ENCODE measurements around the gene SMCR8. TPM values are rescaled to one million over a fixed set of nuclear protein-coding genes. Genes with fewer than 3 reads are reported as not detected.

Gene SMCR8
- total and polyA plus RNA-seq, 2 of the 13 experiments (the other 11 are each of a cell fraction or from before 2014, with no cell fraction given) = 7.6 to 11.8 TPM

- TF ChIP-seq ZBTB8A (CRISPR knock-in tag; IDR thresholded peaks at IDR 0.05; ENCODE audit: borderline replicate concordance, low read depth) = 0 out of 2 replicates have a peak, but pooled peaks have one; percentile 42
- no peak for TF ChIP-seq AFF4 (CRISPR knock-in tag; IDR thresholded peaks at IDR 0.05)
- no peak for TF ChIP-seq ZNF251 (CRISPR knock-in tag; IDR thresholded peaks at IDR 0.05)
- no peak for TF ChIP-seq NFKBIZ (CRISPR knock-in tag; IDR thresholded peaks at IDR 0.05)
- no peak for TF ChIP-seq ZFP36 (IDR thresholded peaks at IDR 0.05; ENCODE audit: borderline replicate concordance, low read depth, low read length, partially characterized antibody)
- no peak for TF ChIP-seq TP53 (CRISPR knock-in tag; conservative IDR thresholded peaks at IDR 0.05)
- TF ChIP-seq MZF1 (CRISPR knock-in tag; IDR thresholded peaks at IDR 0.05; ENCODE audit: borderline replicate concordance) = peak; percentile 20; the same call in 1 of the 2 replicates
- no peak; the same call in 1 of the 2 replicates for TF ChIP-seq SRY (CRISPR knock-in tag; IDR thresholded peaks at IDR 0.05)
- TF ChIP-seq AKAP8 (CRISPR knock-in tag; IDR thresholded peaks at IDR 0.05) = 0 out of 2 replicates have a peak, but pooled peaks have one; percentile 23
- peak; percentile 54 for TF ChIP-seq RAD21 (CRISPR knock-in tag; IDR thresholded peaks at IDR 0.05)
- TF ChIP-seq SIN3A (IDR thresholded peaks at IDR 0.05; ENCODE audit: borderline replicate concordance, low read depth, low read length) = peak; percentile 39
- TF ChIP-seq SNAI1 (CRISPR knock-in tag; IDR thresholded peaks at IDR 0.05; ENCODE audit: borderline replicate concordance) = 0 out of 2 replicates have a peak, but pooled peaks have one; percentile 55
- TF ChIP-seq HDAC2 (CRISPR knock-in tag; IDR thresholded peaks at IDR 0.05) = peak; percentile 84
- no peak; the same call in 1 of the 2 replicates for TF ChIP-seq GFI1 (CRISPR knock-in tag; IDR thresholded peaks at IDR 0.05; ENCODE audit: borderline replicate concordance)
- no peak for TF ChIP-seq HOXA9 (CRISPR knock-in tag; IDR thresholded peaks at IDR 0.05; ENCODE audit: borderline replicate concordance)
- TF ChIP-seq PCBP1 (IDR thresholded peaks at IDR 0.05; ENCODE audit: borderline replicate concordance, low read depth, low read length) = peak; percentile 70; the same call in 1 of the 2 replicates
- TF ChIP-seq FLYWCH1 (CRISPR knock-in tag; IDR thresholded peaks at IDR 0.05) = no peak
- TF ChIP-seq ZZZ3 (CRISPR knock-in tag; IDR thresholded peaks at IDR 0.05; ENCODE audit: borderline replicate concordance) = no peak
- TF ChIP-seq ZFP36L1 (CRISPR knock-in tag; IDR thresholded peaks at IDR 0.05) = 0 out of 2 replicates have a peak, but pooled peaks have one; percentile 23
- TF ChIP-seq KLF6 (CRISPR knock-in tag; IDR thresholded peaks at IDR 0.05) = no peak
- no peak for TF ChIP-seq KDM3A (CRISPR knock-in tag; IDR thresholded peaks at IDR 0.05; ENCODE audit: low read depth)
- no peak; the same call in none of the 2 replicates for TF ChIP-seq ZNF430 (CRISPR knock-in tag; IDR thresholded peaks at IDR 0.05)
- 0 out of 2 replicates have a peak, but pooled peaks have one; percentile 6 for TF ChIP-seq FOXA3 (CRISPR knock-in tag; IDR thresholded peaks at IDR 0.05)
- TF ChIP-seq ZNF547 (CRISPR knock-in tag; IDR thresholded peaks at IDR 0.05) = no peak
- peak; percentile 99 for TF ChIP-seq PHF20 (CRISPR knock-in tag; IDR thresholded peaks at IDR 0.05)
Measured at GRCh38 chr17:18314731-18315561, at the start of gene SMCR8, which contains the start of gene TOP3A (continued).
